ENCODE measurements around the gene TGFBR2.

TGFBR2 gene

GRCh38 chr3:30675006-30675405 is 68.6 kb downstream of the TGFBR2 start:
- Histone ChIP-seq H3K36me3 (replicated peaks) (peaks cover 84% of the 10 kb centered on the region), H3K27ac (no peak overlapping the region), H3K4me3 (ENCODE audit: low read depth, low read length) (no peak overlapping the region), H3K27me3 (replicated peaks) (no peaks in the 10 kb centered on the region)
- TF ChIP-seq CTCF (IDR thresholded peaks at IDR 0.05; ENCODE audit: low read depth, low read length, missing control alignments), result no peak
- in situ Hi-C loops (cut with HindIII; ENCODE audit: low pct_ligation_motif_present, low sequenced_read_pairs), result no loop called here
- no peak for DNase-seq

GRCh38 chr3:30675774-30676173 is 69.4 kb downstream of the TGFBR2 start:
- no peak for DNase-seq
- Histone ChIP-seq H3K27ac (no peak overlapping the region), H3K36me3 (replicated peaks) (peaks cover 77% of the 10 kb centered on the region), H3K27me3 (replicated peaks) (no peaks in the 10 kb centered on the region), H3K4me3 (ENCODE audit: low read depth, low read length) (no peak overlapping the region)
- in situ Hi-C loops (cut with HindIII; ENCODE audit: low pct_ligation_motif_present, low sequenced_read_pairs), result no loop called here
- no peak for TF ChIP-seq CTCF (IDR thresholded peaks at IDR 0.05; ENCODE audit: low read depth, low read length, missing control alignments)

GRCh38 chr3:30676424-30677346 is 70.3 kb downstream of the TGFBR2 start:
- Histone ChIP-seq H3K27me3 (replicated peaks) (no peaks in the 10 kb centered on the region), H3K27ac (no peak overlapping the region), H3K36me3 (replicated peaks) (peaks cover 69% of the 10 kb centered on the region), H3K4me3 (ENCODE audit: low read depth, low read length) (no peak overlapping the region)
- no peak for DNase-seq
- TF ChIP-seq CTCF (IDR thresholded peaks at IDR 0.05; ENCODE audit: low read depth, low read length, missing control alignments), result no peak
- in situ Hi-C loops (cut with HindIII; ENCODE audit: low pct_ligation_motif_present, low sequenced_read_pairs), result no loop called here

DNA sequence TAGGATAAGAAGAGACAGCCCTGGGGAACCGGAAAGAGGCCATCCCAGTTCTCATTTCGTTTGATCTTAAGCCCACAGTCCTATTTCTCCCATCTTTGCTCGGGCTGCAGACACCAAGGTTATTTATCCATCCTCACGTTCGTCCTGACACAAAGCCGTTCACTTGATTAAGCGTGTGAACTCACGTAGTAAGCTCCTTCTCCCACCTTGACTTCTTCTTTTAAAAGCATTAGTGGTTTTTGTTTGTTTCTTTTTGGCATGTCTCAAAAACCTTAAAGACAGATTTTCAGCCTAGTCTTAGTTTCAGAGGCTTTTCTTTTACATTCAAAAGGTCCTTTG is 70.9 kb downstream of the TGFBR2 start:
- Histone ChIP-seq H3K36me3 (replicated peaks) (peaks cover 62% of the 10 kb centered on the region), H3K27ac (no peak overlapping the region), H3K4me3 (ENCODE audit: low read depth, low read length) (no peak overlapping the region), H3K27me3 (replicated peaks) (no peaks in the 10 kb centered on the region)
- DNase-seq, result no peak
- in situ Hi-C loops (cut with HindIII; ENCODE audit: low pct_ligation_motif_present, low sequenced_read_pairs), result no loop called here
- TF ChIP-seq CTCF (IDR thresholded peaks at IDR 0.05; ENCODE audit: low read depth, low read length, missing control alignments), result no peak

DNA sequence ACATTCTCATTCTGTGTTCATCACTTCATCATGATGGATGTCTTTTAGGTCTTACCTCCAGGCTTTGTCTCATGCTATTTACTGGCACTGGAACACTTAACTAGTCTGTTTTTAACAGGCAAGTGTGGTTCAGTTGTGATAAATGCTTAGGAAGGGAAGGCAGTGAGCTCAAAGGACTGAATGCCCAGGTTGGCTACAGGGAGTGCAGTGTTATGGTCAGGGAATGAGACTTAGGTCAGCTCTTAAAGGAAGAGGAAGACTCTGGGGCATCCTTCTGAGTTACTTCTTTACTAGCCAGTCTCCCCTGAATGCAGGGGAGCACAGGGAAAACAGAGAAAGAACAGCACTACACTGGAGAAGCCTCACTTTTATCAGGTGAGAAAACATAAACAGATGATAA is 72.6 kb downstream of the TGFBR2 start:
- H3K27ac ChIP-seq, result no peak overlapping the region
- in situ Hi-C loops (cut with HindIII; ENCODE audit: low pct_ligation_motif_present, low sequenced_read_pairs), result no loop called here
- peaks cover 50% of the 10 kb centered on the region for H3K36me3 ChIP-seq (replicated peaks)
- no peak overlapping the region for H3K4me3 ChIP-seq (ENCODE audit: low read depth, low read length)
- H3K27me3 ChIP-seq (replicated peaks), result no peaks in the 10 kb centered on the region
- DNase-seq, result no peak
- no peak for TF ChIP-seq CTCF (IDR thresholded peaks at IDR 0.05; ENCODE audit: low read depth, low read length, missing control alignments)
